OCI-LY1 (cell line): Measurements from ENCODE around the gene NAA35.

ENCODE experiments used
- H2AFZ ChIP-seq: fragments of 200-600 bp; sonication (generic), shearing (Covaris generic); 2 replicates; pipeline ENCODE4 v1.6.0; 2014; ENCODE audit warnings: antibody characterized with exemption, mild to moderate bottlenecking, low read length
- H3F3A ChIP-seq: fragments of 200-600 bp; sonication (generic), shearing (Covaris generic); 2 replicates; pipeline ENCODE4 v1.6.0; 2014; ENCODE audit warnings: mild to moderate bottlenecking, antibody characterized with exemption, low read length, moderate library complexity; ENCODE audit not compliant: insufficient read depth
- H3K27ac ChIP-seq: fragments of 200-600 bp; sonication (generic); 2 replicates; pipeline ENCODE4 v1.5.1; 2014; ENCODE audit warnings: low read length, mixed run types, mild to moderate bottlenecking, low read depth; ENCODE audit not compliant: poor library complexity, severe bottlenecking
- H3K27me3 ChIP-seq: fragments of 200-600 bp; sonication (generic); 2 replicates; pipeline ENCODE4 v1.6.0; 2014; ENCODE audit warnings: antibody characterized with exemption, mild to moderate bottlenecking, low read length, moderate library complexity; ENCODE audit not compliant: insufficient read depth
- H3K36me3 ChIP-seq: fragments of 200-600 bp; sonication (generic); 2 replicates; pipeline ENCODE4 v1.6.1; 2014; ENCODE audit warnings: mild to moderate bottlenecking, antibody characterized with exemption, low read length, moderate library complexity, mixed read lengths; ENCODE audit not compliant: insufficient read depth
- H3K4me1 ChIP-seq: fragments of 200-600 bp; sonication (generic); 2 replicates; pipeline ENCODE4 v1.5.1; 2014; ENCODE audit warnings: mild to moderate bottlenecking, low read length, moderate library complexity; ENCODE audit not compliant: insufficient read depth, severe bottlenecking
- H3K4me2 ChIP-seq: fragments of 200-600 bp; sonication (generic), shearing (Covaris generic); 2 replicates; pipeline ENCODE4 v1.6.1; 2014; ENCODE audit warnings: low read length
- H3K4me3 ChIP-seq: fragments of 200-600 bp; sonication (generic); 2 replicates; pipeline ENCODE4 v1.5.1; 2014; ENCODE audit warnings: low read length, low read depth, mild to moderate bottlenecking, mixed read lengths; ENCODE audit not compliant: poor library complexity, severe bottlenecking
- H3K79me2 ChIP-seq: fragments of 200-600 bp; shearing (Covaris generic); 2 replicates; pipeline ENCODE4 v1.6.1; 2016; ENCODE audit warnings: mixed run types, low read length, mixed read lengths; ENCODE audit not compliant: insufficient read depth
- H3K9ac ChIP-seq: fragments of 200-600 bp; sonication (generic), shearing (Covaris generic); 2 replicates; pipeline ENCODE4 v1.6.1; 2014; ENCODE audit warnings: mild to moderate bottlenecking, low read length, mixed read lengths
- H3K9me2 ChIP-seq: fragments of 200-600 bp; sonication (generic), shearing (Covaris generic); 2 replicates; pipeline ENCODE4 v1.6.1; 2014; ENCODE audit warnings: low read depth, mild to moderate bottlenecking, low read length, mixed read lengths
- H3K9me3 ChIP-seq: fragments of 200-600 bp; shearing (Covaris generic); 2 replicates; pipeline ENCODE4 v1.6.1; 2014; ENCODE audit warnings: low read length, mixed read lengths
- H4K20me1 ChIP-seq: fragments of 200-600 bp; sonication (generic), shearing (Covaris generic); 2 replicates; pipeline ENCODE4 v1.6.0; 2016; ENCODE audit warnings: mild to moderate bottlenecking, low read length; ENCODE audit not compliant: insufficient read depth
- EZH2 ChIP-seq: fragments of 200-600 bp; sonication (generic), shearing (Covaris generic); IDR thresholded peaks from 2 replicates; pipeline ENCODE4 v1.8.0; 2017; ENCODE audit warnings: borderline replicate concordance, mixed run types, mild to moderate bottlenecking, antibody characterized with exemption, low read length, moderate library complexity, mixed read lengths
- TF ChIP-seq, protein P1 (sequence below): fragments of 200-600 bp; sonication (generic), shearing (Covaris generic); IDR thresholded peaks from 2 replicates; pipeline ENCODE4 v1.5.1; 2017; ENCODE audit warnings: mild to moderate bottlenecking, antibody characterized with exemption, low read length, moderate library complexity, mixed read lengths

Gene NAA35

GRCh38 chr9:85897848-85898247, 43.1 kb upstream of the NAA35 start:
- H3K27me3 ChIP-seq, result no peaks in the 10 kb centered on the region
- no peaks in the 10 kb centered on the region for H3K4me1 ChIP-seq
- no peaks in the 10 kb centered on the region for H3K79me2 ChIP-seq
- no peaks in the 10 kb centered on the region for H3K36me3 ChIP-seq
- H4K20me1 ChIP-seq, result no peaks in the 10 kb centered on the region
- H3K4me3 ChIP-seq, result no peak overlapping the region
- no peaks in the 10 kb centered on the region for H3F3A ChIP-seq
- no peaks in the 10 kb centered on the region for H3K9me3 ChIP-seq
- H3K9ac ChIP-seq, result no peak overlapping the region
- H3K27ac ChIP-seq, result no peak overlapping the region
- no peaks in the 10 kb centered on the region for H3K9me2 ChIP-seq
- no peak overlapping the region for H2AFZ ChIP-seq
- TF ChIP-seq EZH2, result no peak
- TF ChIP-seq, protein P1, sequence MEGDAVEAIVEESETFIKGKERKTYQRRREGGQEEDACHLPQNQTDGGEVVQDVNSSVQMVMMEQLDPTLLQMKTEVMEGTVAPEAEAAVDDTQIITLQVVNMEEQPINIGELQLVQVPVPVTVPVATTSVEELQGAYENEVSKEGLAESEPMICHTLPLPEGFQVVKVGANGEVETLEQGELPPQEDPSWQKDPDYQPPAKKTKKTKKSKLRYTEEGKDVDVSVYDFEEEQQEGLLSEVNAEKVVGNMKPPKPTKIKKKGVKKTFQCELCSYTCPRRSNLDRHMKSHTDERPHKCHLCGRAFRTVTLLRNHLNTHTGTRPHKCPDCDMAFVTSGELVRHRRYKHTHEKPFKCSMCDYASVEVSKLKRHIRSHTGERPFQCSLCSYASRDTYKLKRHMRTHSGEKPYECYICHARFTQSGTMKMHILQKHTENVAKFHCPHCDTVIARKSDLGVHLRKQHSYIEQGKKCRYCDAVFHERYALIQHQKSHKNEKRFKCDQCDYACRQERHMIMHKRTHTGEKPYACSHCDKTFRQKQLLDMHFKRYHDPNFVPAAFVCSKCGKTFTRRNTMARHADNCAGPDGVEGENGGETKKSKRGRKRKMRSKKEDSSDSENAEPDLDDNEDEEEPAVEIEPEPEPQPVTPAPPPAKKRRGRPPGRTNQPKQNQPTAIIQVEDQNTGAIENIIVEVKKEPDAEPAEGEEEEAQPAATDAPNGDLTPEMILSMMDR, result no peak
- H3K4me2 ChIP-seq, result no peak overlapping the region

- H3K79me2 ChIP-seq, result no peaks in the 10 kb centered on the region
- H3K9me2 ChIP-seq, result no peaks in the 10 kb centered on the region
- no peaks in the 10 kb centered on the region for H3K4me1 ChIP-seq
- H3K9ac ChIP-seq, result no peak overlapping the region
- no peaks in the 10 kb centered on the region for H3K9me3 ChIP-seq
- H3K27ac ChIP-seq, result no peak overlapping the region
- TF ChIP-seq, protein P1, result no peak
- TF ChIP-seq EZH2, result no peak
- H3K36me3 ChIP-seq, result no peaks in the 10 kb centered on the region
- no peak overlapping the region for H3K4me3 ChIP-seq
- H3F3A ChIP-seq, result no peaks in the 10 kb centered on the region
- no peak overlapping the region for H3K4me2 ChIP-seq
- no peak overlapping the region for H2AFZ ChIP-seq
- no peaks in the 10 kb centered on the region for H4K20me1 ChIP-seq
- no peaks in the 10 kb centered on the region for H3K27me3 ChIP-seq
Measured at GRCh38 chr9:85898332-85898731, 42.6 kb upstream of the NAA35 start.

DNA sequence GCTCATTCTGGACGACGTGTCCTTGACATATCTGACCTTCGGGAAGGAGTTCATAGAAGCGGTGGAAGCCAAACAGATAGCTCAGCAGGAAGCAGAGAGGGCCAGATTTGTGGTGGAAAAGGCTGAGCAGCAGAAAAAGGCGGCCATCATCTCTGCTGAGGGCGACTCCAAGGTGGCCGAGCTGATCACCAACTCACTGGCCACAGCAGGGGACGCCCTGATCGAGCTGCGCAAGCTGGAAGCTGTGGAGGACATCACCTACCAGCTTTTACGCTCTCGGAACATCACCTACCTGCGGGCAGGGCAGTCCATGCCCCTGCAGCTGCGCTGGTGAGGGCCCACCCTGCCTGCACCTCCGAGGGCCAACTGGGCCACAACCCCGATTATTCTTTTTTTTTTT, 41.6 kb upstream of the NAA35 start:
- H3K9ac ChIP-seq, result no peak overlapping the region
- no peaks in the 10 kb centered on the region for H3K36me3 ChIP-seq
- no peak overlapping the region for H3K27ac ChIP-seq
- H3K9me3 ChIP-seq, result no peaks in the 10 kb centered on the region
- H3K4me2 ChIP-seq, result no peak overlapping the region
- no peaks in the 10 kb centered on the region for H3K9me2 ChIP-seq
- no peak overlapping the region for H3K4me3 ChIP-seq
- no peaks in the 10 kb centered on the region for H3K79me2 ChIP-seq
- no peaks in the 10 kb centered on the region for H4K20me1 ChIP-seq
- TF ChIP-seq, protein P1, result no peak
- TF ChIP-seq EZH2, result no peak
- no peaks in the 10 kb centered on the region for H3K27me3 ChIP-seq
- H3F3A ChIP-seq, result no peaks in the 10 kb centered on the region
- no peaks in the 10 kb centered on the region for H3K4me1 ChIP-seq
- H2AFZ ChIP-seq, result no peak overlapping the region
